Activated CD8-positive, alpha-beta T cell treated with anti-CD3 and anti-CD28 coated beads, Interleukin-2, amount 10 ng/mL, durations not matched to agents 7 days and 5 days (primary cell): Measurements from ENCODE around the gene LCN2. TPM values are rescaled to one million over a fixed set of nuclear protein-coding genes. Genes with fewer than 3 reads are reported as not detected.
A peak's percentile ranks its signal among the peaks of the same experiment; 100 is the strongest.
"Not testable (repeated sequence)": the region's sequence is repeated elsewhere in the genome, so short reads cannot be mapped to it uniquely, and the experiment has no call there.

Experiments used
- ATAC-seq: fragments of 150-1000 bp; cut with Tn5 transposase; one replicate; pipeline ENCODE4 v1.10.0; 2021; ENCODE audit warnings: moderate library complexity
- CTCF ChIA-PET: fragments of 350-600 bp; sonication (Branson Sonifier 250); formaldehyde crosslinking; loops from one replicate; lab custom pipeline; 2021; ENCODE audit warnings: antibody characterized with exemption; lab: Charles Lee
- POLR2A ChIA-PET: fragments of 350-600 bp; sonication (Branson Sonifier 250); formaldehyde crosslinking; loops from one replicate; lab custom pipeline; 2021; ENCODE audit warnings: antibody characterized with exemption; lab: Charles Lee
- DNase-seq: peaks from one replicate; pipeline ENCODE4 v3.0.0-alpha.2; 2020
- H3K27ac Mint-ChIP-seq: one replicate; pipeline ENCODE4 v1.8.0; 2021; ENCODE audit warnings: mild to moderate bottlenecking, mixed read lengths
- H3K27me3 Mint-ChIP-seq: one replicate; pipeline ENCODE4 v1.8.0; 2021; ENCODE audit warnings: low read depth, mixed read lengths
- H3K36me3 Mint-ChIP-seq: one replicate; pipeline ENCODE4 v1.8.0; 2021; ENCODE audit warnings: low read depth, mixed read lengths
- H3K4me1 Mint-ChIP-seq: one replicate; pipeline ENCODE4 v1.8.0; 2021; ENCODE audit warnings: low read depth, mixed read lengths
- H3K4me3 Mint-ChIP-seq: one replicate; pipeline ENCODE4 v1.8.0; 2021; ENCODE audit warnings: mild to moderate bottlenecking, mixed read lengths
- H3K9me3 Mint-ChIP-seq: one replicate; pipeline ENCODE4 v1.8.0; 2022; ENCODE audit warnings: mixed read lengths; ENCODE audit not compliant: insufficient read depth
- total RNA-seq, 2 experiments: library from RNA; stranded (reverse); gene quantifications; one replicate each; pipeline ENCODE4 v1.2.3, GENCODE V29; 2021

The LCN2 gene
- total RNA-seq, 2 experiments from 2014 or later, result not detected

- H3K27ac Mint-ChIP-seq, DNase-seq, ATAC-seq, H3K36me3 Mint-ChIP-seq, POLR2A ChIA-PET, H3K4me3 Mint-ChIP-seq, H3K9me3 Mint-ChIP-seq, CTCF ChIA-PET: not testable (repeated sequence)
- Mint-ChIP-seq H3K4me1 (peaks cover 32% of the 10 kb centered on the region), H3K27me3 (peaks cover 39% of the 10 kb centered on the region)
Observed at GRCh38 chr9:128132139-128132538, 17.1 kb upstream of the LCN2 start.

GRCh38 chr9:128135561-128135960 lies 13.7 kb upstream of the LCN2 start:
- H3K36me3 Mint-ChIP-seq, H3K4me3 Mint-ChIP-seq, H3K27ac Mint-ChIP-seq, POLR2A ChIA-PET, DNase-seq, CTCF ChIA-PET, H3K9me3 Mint-ChIP-seq, ATAC-seq: not testable (repeated sequence)
- Mint-ChIP-seq H3K27me3 (peaks cover 39% of the 10 kb centered on the region), H3K4me1 (peaks cover 21% of the 10 kb centered on the region)

DNA sequence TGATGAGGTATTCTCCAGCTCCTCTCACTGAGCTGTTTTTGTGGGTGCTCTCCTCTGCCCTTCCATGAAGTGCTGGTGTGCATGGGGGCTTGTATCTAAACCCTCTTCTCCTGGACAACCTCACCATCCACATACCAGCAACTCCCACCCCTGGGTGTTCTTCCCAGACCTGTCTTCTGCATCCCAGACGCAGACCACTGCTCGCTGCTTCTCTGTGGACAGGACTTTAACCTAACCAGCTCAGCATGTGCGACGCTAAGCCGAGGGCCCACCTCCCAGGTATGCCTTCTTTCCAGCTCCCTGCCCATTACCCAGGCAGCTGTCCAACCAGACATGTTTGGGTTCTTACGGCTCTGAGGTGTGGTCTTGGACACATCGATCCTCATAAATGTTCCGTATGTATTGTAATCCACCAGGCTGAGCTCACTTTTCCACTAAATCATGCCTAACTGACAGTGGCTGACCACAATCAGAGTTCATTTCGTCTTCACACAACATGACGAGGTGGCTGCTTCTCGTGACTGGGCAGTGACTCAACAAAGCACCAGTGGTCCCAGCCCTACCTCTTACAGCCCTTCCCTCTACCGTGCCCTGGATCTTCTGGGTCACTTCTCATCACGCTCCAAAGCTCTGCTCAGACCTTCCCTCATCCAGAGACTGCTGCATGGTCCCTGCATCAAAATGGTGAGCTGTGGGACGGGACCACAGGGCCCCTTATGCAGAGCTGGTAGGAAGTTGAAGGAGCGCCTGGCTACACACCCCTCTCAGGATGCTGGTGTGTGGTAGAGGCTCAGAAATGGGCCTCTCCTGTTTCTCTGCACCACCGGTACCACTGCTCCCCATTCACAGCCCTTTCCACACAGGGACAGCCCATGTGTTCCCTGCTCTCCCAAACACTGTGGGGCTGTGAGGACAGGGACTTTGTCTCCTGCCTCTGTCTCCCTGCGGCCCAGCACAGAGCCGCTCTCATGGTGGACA lies 12.1 kb upstream of the LCN2 start:
- Mint-ChIP-seq H3K9me3 (no peaks in the 10 kb centered on the region), H3K27ac (no peak overlapping the region), H3K27me3 (peaks cover 32% of the 10 kb centered on the region), H3K36me3 (peaks cover 2% of the 10 kb centered on the region), H3K4me1 (peaks cover 25% of the 10 kb centered on the region), H3K4me3 (no peak overlapping the region)
- DNase-seq (no peak), ATAC-seq (no peak)
- CTCF ChIA-PET, result interaction anchor here (1.0 kb wide), 1 partner anchor 9 kb away, joined by 5 read pairs; no protein-coding TSS in a partner anchor
- POLR2A ChIA-PET, result no interaction called here

DNA sequence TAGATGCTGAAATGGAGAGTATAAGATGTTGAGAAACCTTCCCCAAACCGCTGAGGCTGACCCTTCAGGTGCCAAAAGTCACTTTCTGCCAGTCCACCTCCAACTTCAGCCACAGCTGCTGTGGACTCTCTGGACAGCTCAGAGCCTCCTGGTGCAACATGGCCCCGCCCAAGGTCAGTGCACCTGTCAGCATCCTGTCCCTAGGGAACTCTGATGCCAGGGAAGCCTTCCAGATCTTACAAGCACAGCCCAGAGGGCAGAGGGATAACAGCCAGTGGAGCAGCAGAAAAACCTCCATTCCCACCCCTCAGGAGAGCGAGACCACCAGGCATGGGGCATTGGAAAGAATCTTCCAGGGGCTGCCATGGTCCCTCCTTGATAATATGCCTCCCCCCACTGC lies 11.3 kb upstream of the LCN2 start:
- no peak overlapping the region for H3K4me3 Mint-ChIP-seq
- DNase-seq, result no peak
- peaks cover 2% of the 10 kb centered on the region for H3K36me3 Mint-ChIP-seq
- H3K9me3 Mint-ChIP-seq, result no peaks in the 10 kb centered on the region
- H3K27me3 Mint-ChIP-seq, result peaks cover 23% of the 10 kb centered on the region
- no peak for ATAC-seq
- ChIA-PET CTCF (no interaction called here), POLR2A (no interaction called here)
- peaks cover 27% of the 10 kb centered on the region for H3K4me1 Mint-ChIP-seq
- no peak overlapping the region for H3K27ac Mint-ChIP-seq

- DNase-seq (no peak), ATAC-seq (no peak)
- Mint-ChIP-seq H3K36me3 (peaks cover 2% of the 10 kb centered on the region), H3K27me3 (peaks cover 8% of the 10 kb centered on the region), H3K27ac (no peak overlapping the region), H3K4me3 (no peak overlapping the region), H3K4me1 (peaks cover 28% of the 10 kb centered on the region), H3K9me3 (no peaks in the 10 kb centered on the region)
- CTCF ChIA-PET, result no interaction called here
- POLR2A ChIA-PET, result no interaction called here
Observed at GRCh38 chr9:128139621-128140020, 9.6 kb upstream of the LCN2 start.

- ChIA-PET CTCF (interaction anchor here (1.3 to 3.2 kb wide), 4 partner anchors 9 to 24 kb away, joined by 3 to 16 read pairs (median 6); no protein-coding TSS in a partner anchor), POLR2A (interaction anchor here (0.5 to 1.6 kb wide), 3 partner anchors 15 to 18 kb away, joined by 3 to 5 read pairs (median 4); partner anchors contain the start of gene BBLN)
- no peak for ATAC-seq
- Mint-ChIP-seq H3K9me3 (no peaks in the 10 kb centered on the region), H3K27me3 (peaks cover 2% of the 10 kb centered on the region), H3K4me3 (no peak overlapping the region), H3K27ac (peak overlapping the region; percentile 86), H3K4me1 (peaks cover 17% of the 10 kb centered on the region), H3K36me3 (peaks cover 2% of the 10 kb centered on the region)
- DNase-seq, result no peak
Observed at GRCh38 chr9:128141604-128142003, 7.6 kb upstream of the LCN2 start.

DNA sequence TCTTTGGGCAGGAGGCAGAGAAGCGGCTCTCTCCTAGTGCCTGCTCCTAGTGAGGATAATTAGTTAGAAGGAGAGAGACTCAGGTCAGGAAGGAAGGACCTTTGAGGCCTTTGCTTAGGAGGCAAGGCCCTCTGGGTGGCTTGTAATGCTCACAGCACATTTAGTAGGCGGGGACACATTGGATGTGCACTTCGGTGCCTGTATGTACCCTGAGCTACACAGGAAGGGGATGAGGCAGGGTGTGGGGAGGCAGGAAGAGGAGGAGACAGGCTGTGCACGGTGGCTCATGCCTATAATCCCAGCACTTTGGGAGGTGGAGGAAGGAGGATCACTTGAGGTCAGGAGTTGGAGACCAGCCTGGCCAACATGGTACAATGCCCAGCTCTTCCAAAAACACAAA lies 7.2 kb upstream of the LCN2 start:
- peaks cover 2% of the 10 kb centered on the region for H3K36me3 Mint-ChIP-seq
- no peaks in the 10 kb centered on the region for H3K9me3 Mint-ChIP-seq
- CTCF ChIA-PET, result interaction anchor here (1.3 to 3.2 kb wide), 4 partner anchors 9 to 24 kb away, joined by 3 to 16 read pairs (median 6); no protein-coding TSS in a partner anchor
- DNase-seq (peak; percentile 65), ATAC-seq (peak; percentile 88)
- peaks cover 17% of the 10 kb centered on the region for H3K4me1 Mint-ChIP-seq
- peak overlapping the region; percentile 86 for H3K27ac Mint-ChIP-seq
- peaks cover 1% of the 10 kb centered on the region for H3K27me3 Mint-ChIP-seq
- H3K4me3 Mint-ChIP-seq, result peak overlapping the region; percentile 9
- POLR2A ChIA-PET, result interaction anchor here (0.5 to 1.6 kb wide), 3 partner anchors 15 to 18 kb away, joined by 3 to 5 read pairs (median 4); partner anchors contain the start of gene BBLN

- no peak for ATAC-seq
- CTCF ChIA-PET, result interaction anchor here (1.3 to 3.2 kb wide), 3 partner anchors 8 to 18 kb away, joined by 3 to 16 read pairs (median 4); no protein-coding TSS in a partner anchor
- Mint-ChIP-seq H3K4me3 (no peak overlapping the region), H3K27ac (no peak overlapping the region), H3K4me1 (peaks cover 17% of the 10 kb centered on the region), H3K27me3 (no peaks in the 10 kb centered on the region), H3K36me3 (peaks cover 2% of the 10 kb centered on the region), H3K9me3 (no peaks in the 10 kb centered on the region)
- no peak for DNase-seq
- POLR2A ChIA-PET, result interaction anchor here (1.5 to 1.6 kb wide), 2 partner anchors 14 to 17 kb away, joined by 4 to 5 read pairs; partner anchors contain the start of gene BBLN
Observed at GRCh38 chr9:128142596-128142995, 6.7 kb upstream of the LCN2 start.

DNA sequence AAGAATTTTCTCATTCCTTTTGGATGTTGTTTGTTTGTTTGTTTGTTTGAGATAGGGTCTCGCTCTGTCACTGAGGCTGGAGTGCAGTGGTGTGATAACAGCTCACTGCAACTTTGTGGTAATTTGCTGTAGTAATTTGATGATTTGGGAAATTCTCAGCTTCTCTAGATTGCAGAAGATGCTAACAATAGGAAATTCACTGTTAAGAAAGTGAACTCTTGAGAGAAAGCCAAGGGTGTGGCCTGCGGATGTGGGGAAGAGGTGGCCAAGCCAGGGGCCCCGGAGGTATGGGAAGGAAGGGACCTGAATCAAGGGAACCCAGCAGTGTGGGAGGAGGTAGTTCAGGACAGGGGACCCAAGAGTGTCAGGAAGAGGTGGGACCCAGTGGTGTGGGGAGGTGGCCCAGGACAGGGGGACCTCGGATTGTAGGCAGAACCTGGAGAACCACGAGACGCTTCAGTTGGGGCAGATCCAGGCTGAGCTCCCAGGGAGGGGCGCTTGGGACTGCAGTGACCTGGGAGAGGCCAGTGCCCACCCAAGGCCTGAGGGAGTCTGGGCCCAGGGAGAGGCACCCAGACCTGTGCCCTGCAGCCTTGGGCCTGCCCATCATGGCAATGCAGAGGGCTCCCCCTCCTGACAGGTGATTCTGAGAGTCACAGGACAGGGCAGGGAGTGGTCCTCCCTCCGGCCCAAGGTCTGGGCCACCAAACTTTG lies 5.6 kb upstream of the LCN2 start:
- H3K4me1 Mint-ChIP-seq, result peaks cover 17% of the 10 kb centered on the region
- DNase-seq (no peak), ATAC-seq (no peak)
- POLR2A ChIA-PET, result no interaction called here
- peaks cover 2% of the 10 kb centered on the region for H3K36me3 Mint-ChIP-seq
- no peak overlapping the region for H3K27ac Mint-ChIP-seq
- CTCF ChIA-PET, result interaction anchor here (0.6 to 3.2 kb wide), 2 partner anchors 15 to 38 kb away, joined by 3 to 16 read pairs; no protein-coding TSS in a partner anchor
- H3K9me3 Mint-ChIP-seq, result no peaks in the 10 kb centered on the region
- no peaks in the 10 kb centered on the region for H3K27me3 Mint-ChIP-seq
- no peak overlapping the region for H3K4me3 Mint-ChIP-seq

GRCh38 chr9:128144239-128145181 lies 4.7 kb upstream of the LCN2 start:
- ChIA-PET CTCF (interaction anchor here (3.2 kb wide), 1 partner anchor 16 kb away, joined by 16 read pairs; no protein-coding TSS in a partner anchor), POLR2A (no interaction called here)
- Mint-ChIP-seq H3K27me3 (no peaks in the 10 kb centered on the region), H3K36me3 (peaks cover 2% of the 10 kb centered on the region), H3K27ac (no peak overlapping the region), H3K4me1 (peaks cover 17% of the 10 kb centered on the region), H3K9me3 (no peaks in the 10 kb centered on the region), H3K4me3 (no peak overlapping the region)
- DNase-seq (no peak), ATAC-seq (no peak)
